Left ventricle myocardium inferior (tissue), 1 donor: ENCODE results near the gene AMN. TPM values are rescaled to one million over a fixed set of nuclear protein-coding genes. Genes with fewer than 3 reads are reported as not detected.

Experiments used
- DNase-seq: peaks from one replicate; pipeline ENCODE4 v3.0.0-alpha.2; 2020
- H3K27ac ChIP-seq: fragments of 200-600 bp; replicated peaks from 2 replicates; pipeline ENCODE4 v1.8.0; 2021
- H3K27me3 ChIP-seq: fragments of 200-600 bp; 2 replicates; pipeline ENCODE4 v1.8.0; 2021; ENCODE audit warnings: low read depth
- H3K36me3 ChIP-seq: fragments of 200-600 bp; 2 replicates; pipeline ENCODE4 v1.8.0; 2021
- H3K4me1 ChIP-seq: fragments of 200-600 bp; 2 replicates; pipeline ENCODE4 v1.8.0; 2021
- H3K4me3 ChIP-seq: fragments of 200-600 bp; 2 replicates; pipeline ENCODE4 v1.8.0; 2021; ENCODE audit warnings: mild to moderate bottlenecking, moderate library complexity
- H3K9me3 ChIP-seq: fragments of 200-600 bp; replicated peaks from 2 replicates; pipeline ENCODE4 v1.8.0; 2021
- CTCF ChIP-seq: fragments of 200-600 bp; IDR thresholded peaks from 2 replicates; pipeline ENCODE4 v1.8.0; 2021; ENCODE audit warnings: antibody characterized with exemption, mild to moderate bottlenecking, borderline replicate concordance
- intact Hi-C: fragments of 100-400 bp; cut with micrococcal nuclease; formaldehyde crosslinking; loops from one replicate; pipeline ENCODE4 v1.11.0; 2022
- total RNA-seq: library from RNA; stranded (reverse); fragmentation: NEBNext Ultra II Directional; extraction: Animal tissue kit (Norgen Biotek cat#: 25700); gene quantifications from one replicate; pipeline ENCODE4 v1.2.1, GENCODE V29; 2021
- donor health status: DM: no; HTN: yes; CAD: no; lungs with severe emphysema.

Gene AMN
- total RNA-seq, 1 donor from 2014 or later: not detected

- H3K36me3 ChIP-seq: peaks cover 93% of the 10 kb centered on the region
- H3K9me3 ChIP-seq: no peaks in the 10 kb centered on the region
- H3K27me3 ChIP-seq: no peaks in the 10 kb centered on the region
- peaks cover 24% of the 10 kb centered on the region for H3K4me1 ChIP-seq
- no peak for DNase-seq
- intact Hi-C loops: no loop called here
- TF ChIP-seq CTCF: no peak
- H3K27ac ChIP-seq: no peak overlapping the region
- no peak overlapping the region for H3K4me3 ChIP-seq
Measured at GRCh38 chr14:102952276-102952675, 29.8 kb downstream of the AMN start.

GRCh38 chr14:102953100-102953499 lies 30.6 kb downstream of the AMN start:
- intact Hi-C loops: no loop called here
- TF ChIP-seq CTCF: no peak
- H3K36me3 ChIP-seq: peaks cover 96% of the 10 kb centered on the region
- no peak for DNase-seq
- H3K4me1 ChIP-seq: peaks cover 24% of the 10 kb centered on the region
- no peaks in the 10 kb centered on the region for H3K9me3 ChIP-seq
- no peak overlapping the region for H3K4me3 ChIP-seq
- no peak overlapping the region for H3K27ac ChIP-seq
- H3K27me3 ChIP-seq: no peaks in the 10 kb centered on the region

- no peak for TF ChIP-seq CTCF
- no peak for DNase-seq
- H3K4me3 ChIP-seq: no peak overlapping the region
- H3K9me3 ChIP-seq: no peaks in the 10 kb centered on the region
- H3K4me1 ChIP-seq: peaks cover 18% of the 10 kb centered on the region
- no peak overlapping the region for H3K27ac ChIP-seq
- intact Hi-C loops: no loop called here
- H3K27me3 ChIP-seq: no peaks in the 10 kb centered on the region
- H3K36me3 ChIP-seq: peaks cover 100% of the 10 kb centered on the region
Measured at GRCh38 chr14:102954081-102954789, 31.8 kb downstream of the AMN start.

GRCh38 chr14:102955636-102956408 lies 33.4 kb downstream of the AMN start:
- H3K9me3 ChIP-seq: no peaks in the 10 kb centered on the region
- no peak for TF ChIP-seq CTCF
- no peak overlapping the region for H3K27ac ChIP-seq
- intact Hi-C loops: no loop called here
- no peaks in the 10 kb centered on the region for H3K27me3 ChIP-seq
- H3K4me3 ChIP-seq: no peak overlapping the region
- peaks cover 5% of the 10 kb centered on the region for H3K4me1 ChIP-seq
- no peak for DNase-seq
- peaks cover 99% of the 10 kb centered on the region for H3K36me3 ChIP-seq

- no peak overlapping the region for H3K4me3 ChIP-seq
- intact Hi-C loops: no loop called here
- H3K4me1 ChIP-seq: peaks cover 5% of the 10 kb centered on the region
- H3K9me3 ChIP-seq: no peaks in the 10 kb centered on the region
- no peak for DNase-seq
- no peak for TF ChIP-seq CTCF
- H3K27ac ChIP-seq: no peak overlapping the region
- H3K36me3 ChIP-seq: peaks cover 99% of the 10 kb centered on the region
- no peaks in the 10 kb centered on the region for H3K27me3 ChIP-seq
Measured at GRCh38 chr14:102957222-102957621, 34.8 kb downstream of the AMN start.
